Mesenchymal stem cell (in vitro differentiated cells and primary cell): Measurements from ENCODE around the gene HOMER1.

Experiments used
- DNase-seq: peaks from one replicate; pipeline ENCODE4 v3.0.0-alpha.2; 2013
- H2AFZ ChIP-seq: one replicate; pipeline ENCODE4 v1.6.1; 2013; ENCODE audit warnings: low read depth, mild to moderate bottlenecking, control low read depth, inconsistent platforms, low read length, moderate library complexity
- H2AK5ac ChIP-seq: 2 replicates; pipeline ENCODE4 v1.6.1; 2013; ENCODE audit warnings: low read length, moderate library complexity, mild to moderate bottlenecking, inconsistent platforms; ENCODE audit not compliant: severe bottlenecking
- H2BK120ac ChIP-seq: one replicate; pipeline ENCODE4 v1.6.1; 2013; ENCODE audit warnings: low read depth, mild to moderate bottlenecking, inconsistent platforms, low read length, moderate library complexity
- H2BK12ac ChIP-seq, 2 experiments: one replicate each; pipeline ENCODE4 v1.6.1; 2013; ENCODE audit warnings: inconsistent platforms in 2 of 2, low read length in 2 of 2, mild to moderate bottlenecking in 2 of 2, moderate library complexity in 2 of 2, control low read depth in 1 of 2
- H2BK15ac ChIP-seq: one replicate; pipeline ENCODE4 v1.6.1; 2013; ENCODE audit warnings: mild to moderate bottlenecking, low read depth, inconsistent platforms; ENCODE audit not compliant: poor library complexity, severe bottlenecking
- H2BK5ac ChIP-seq: 2 replicates; pipeline ENCODE4 v1.6.1; 2013; ENCODE audit warnings: low read depth, mild to moderate bottlenecking, low read length, control low read depth, inconsistent platforms; ENCODE audit not compliant: poor library complexity, severe bottlenecking
- H3K14ac ChIP-seq, 2 experiments: one replicate each; pipeline ENCODE4 v1.6.1; 2013; ENCODE audit warnings: inconsistent platforms in 2 of 2, low read length in 2 of 2, control low read depth in 1 of 2, mild to moderate bottlenecking in 1 of 2, moderate library complexity in 1 of 2
- H3K18ac ChIP-seq, 2 experiments: one replicate each; pipeline ENCODE4 v1.6.1; 2013; ENCODE audit warnings: inconsistent platforms in 2 of 2, low read length in 2 of 2, control low read depth in 1 of 2, low read depth in 1 of 2, mild to moderate bottlenecking in 1 of 2
- H3K23ac ChIP-seq, 2 experiments: one replicate each; pipeline ENCODE4 v1.6.1; 2013; ENCODE audit warnings: inconsistent platforms in 2 of 2, low read length in 2 of 2, mild to moderate bottlenecking in 2 of 2, moderate library complexity in 2 of 2, control low read depth in 1 of 2
- H3K27ac ChIP-seq: 2 replicates; pipeline ENCODE4 v1.5.1; 2013; ENCODE audit warnings: mild to moderate bottlenecking, moderate library complexity, low read length, control low read depth, inconsistent platforms; ENCODE audit not compliant: poor library complexity, severe bottlenecking
- H3K27me3 ChIP-seq, 2 experiments: 2 replicates each; pipeline versions ENCODE4 v1.6.1 to v1.7.0; 2013; ENCODE audit warnings: low read length in 2 of 2, mild to moderate bottlenecking in 2 of 2, moderate library complexity in 2 of 2, control low read depth in 1 of 2, inconsistent platforms in 1 of 2; ENCODE audit not compliant: control insufficient read depth in 1 of 2, insufficient read depth in 1 of 2
- H3K36me3 ChIP-seq, 2 experiments: 2 replicates each; pipeline versions ENCODE4 v1.6.1 to v1.7.0; 2013; ENCODE audit warnings: low read length in 2 of 2, control low read depth in 1 of 2, inconsistent platforms in 1 of 2, low read depth in 1 of 2, mild to moderate bottlenecking in 1 of 2; ENCODE audit not compliant: insufficient read depth in 2 of 2, control insufficient read depth in 1 of 2
- H3K4ac ChIP-seq, 2 experiments: one replicate each; pipeline ENCODE4 v1.6.1; 2013; ENCODE audit warnings: inconsistent platforms in 2 of 2, low read length in 2 of 2, mild to moderate bottlenecking in 2 of 2, moderate library complexity in 2 of 2, control low read depth in 1 of 2, low read depth in 1 of 2
- H3K4me1 ChIP-seq: 2 replicates; pipeline ENCODE4 v1.6.1; 2013; ENCODE audit warnings: low read depth, low read length, control low read depth; ENCODE audit not compliant: control insufficient read depth, insufficient read depth
- H3K4me2 ChIP-seq: 2 replicates; pipeline ENCODE4 v1.6.1; 2013; ENCODE audit warnings: low read length, mild to moderate bottlenecking, inconsistent platforms; ENCODE audit not compliant: poor library complexity, severe bottlenecking
- H3K4me3 ChIP-seq, 2 experiments: 2 replicates each; pipeline versions ENCODE4 v1.5.1 to v1.7.0; 2013; ENCODE audit warnings: low read length in 2 of 2, mild to moderate bottlenecking in 2 of 2, control low read depth in 1 of 2, low read depth in 1 of 2; ENCODE audit not compliant: insufficient read depth in 1 of 2
- H3K79me1 ChIP-seq: replicated peaks from 2 replicates; pipeline ENCODE4 v1.6.1; 2013; ENCODE audit warnings: mild to moderate bottlenecking, control low read depth, low read length, inconsistent platforms; ENCODE audit not compliant: poor library complexity, severe bottlenecking
- H3K9ac ChIP-seq: 2 replicates; pipeline ENCODE4 v1.7.0; 2013; ENCODE audit warnings: mild to moderate bottlenecking, low read length, moderate library complexity
- H3K9me3 ChIP-seq: 2 replicates; pipeline ENCODE4 v1.7.0; 2013; ENCODE audit warnings: mild to moderate bottlenecking, low read length; ENCODE audit not compliant: control insufficient read depth
- H4K8ac ChIP-seq: one replicate; pipeline ENCODE4 v1.6.1; 2013; ENCODE audit warnings: inconsistent platforms, mild to moderate bottlenecking, low read length, moderate library complexity
- H4K91ac ChIP-seq: one replicate; pipeline ENCODE4 v1.6.1; 2013; ENCODE audit warnings: mild to moderate bottlenecking, low read length, inconsistent platforms
- WGBS: methylation state at CpG from one replicate; pipeline ENCODE4 v1.1.7; 2013; ENCODE audit warnings: mixed read lengths; 5-methylcytosine and 5-hydroxymethylcytosine counted together

Gene HOMER1

GRCh38 chr5:79378510-79379186, 135.3 kb downstream of the HOMER1 start:
- Histone ChIP-seq H3K9ac (no peak overlapping the region), H2AFZ (no peak overlapping the region), H4K91ac (no peak overlapping the region), H2BK120ac (no peak overlapping the region), H3K79me1 (peaks cover 5% of the 10 kb centered on the region), H3K14ac (no peak overlapping the region), H3K4me2 (no peak overlapping the region), H3K9me3 (peaks cover 22% of the 10 kb centered on the region), H3K27me3 (no peaks in the 10 kb centered on the region), H3K36me3 (peaks cover 11% of the 10 kb centered on the region in 2 experiments), H3K18ac (no peak overlapping the region), H3K4me3 (no peak overlapping the region), H3K4ac (no peak overlapping the region), H2AK5ac (no peak overlapping the region), H3K23ac (no peak overlapping the region), H3K4me1 (peaks cover 3% of the 10 kb centered on the region), H4K8ac (no peak overlapping the region), H3K27ac (no peak overlapping the region), H2BK5ac (no peak overlapping the region), H2BK12ac (no peak overlapping the region), H2BK15ac (no peak overlapping the region)
- DNase-seq, result no peak

DNA sequence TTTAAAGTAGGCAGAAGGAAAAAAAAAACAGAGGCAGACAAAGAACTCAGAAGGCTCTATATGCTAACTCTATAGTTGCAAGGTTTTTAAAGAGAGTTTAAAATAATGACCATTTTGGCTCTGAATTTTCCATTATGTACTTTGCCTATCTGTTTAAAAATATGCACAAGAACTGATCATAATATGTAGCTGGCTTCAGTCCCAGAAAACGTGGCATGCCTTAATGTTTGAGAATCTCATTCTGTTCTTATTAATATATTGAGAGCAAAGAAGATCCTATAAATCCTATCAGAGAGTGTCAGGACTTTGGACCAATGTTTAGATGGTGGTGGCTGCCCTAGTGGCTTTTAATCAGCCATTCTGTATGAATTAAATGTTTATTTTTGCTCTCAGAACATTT, 156.5 kb downstream of the HOMER1 start:
- Histone ChIP-seq H3K79me1 (no peaks in the 10 kb centered on the region), H4K91ac (no peak overlapping the region), H3K9ac (no peak overlapping the region), H3K4me3 (no peak overlapping the region), H3K27ac (no peak overlapping the region), H3K23ac (no peak overlapping the region), H3K9me3 (no peaks in the 10 kb centered on the region), H3K14ac (no peak overlapping the region), H3K18ac (no peak overlapping the region), H3K27me3 (no peaks in the 10 kb centered on the region), H2BK15ac (peak overlapping the region; percentile 48), H3K4me1 (no peaks in the 10 kb centered on the region), H3K4ac (no peak overlapping the region), H3K36me3 (no peaks in the 10 kb centered on the region), H2BK12ac (no peak overlapping the region), H3K4me2 (no peak overlapping the region), H2AFZ (no peak overlapping the region), H4K8ac (no peak overlapping the region), H2BK120ac (no peak overlapping the region), H2BK5ac (no peak overlapping the region), H2AK5ac (no peak overlapping the region)
- DNase-seq, result no peak
- whole genome bisulfite sequencing, result no CpG with 5 or more reads among the region's 1 CpG

- no peaks in the 10 kb centered on the region for H3K9me3 ChIP-seq
- H4K8ac ChIP-seq, result no peak overlapping the region
- WGBS, result 89% methylated on average over 1 of the region's 2 CpGs
- H3K4me2 ChIP-seq, result no peak overlapping the region
- no peak overlapping the region for H3K9ac ChIP-seq
- H3K4ac ChIP-seq, result no peak overlapping the region
- no peak overlapping the region for H2BK15ac ChIP-seq
- H2BK12ac ChIP-seq, result no peak overlapping the region
- H2AK5ac ChIP-seq, result no peak overlapping the region
- H3K18ac ChIP-seq, result no peak overlapping the region
- peaks cover 1% of the 10 kb centered on the region for H3K4me1 ChIP-seq
- no peaks in the 10 kb centered on the region for H3K36me3 ChIP-seq
- no peak overlapping the region for H2BK5ac ChIP-seq
- no peak overlapping the region for H2AFZ ChIP-seq
- no peak overlapping the region for H3K4me3 ChIP-seq
- no peak for DNase-seq
- H3K27ac ChIP-seq, result no peak overlapping the region
- no peaks in the 10 kb centered on the region for H3K27me3 ChIP-seq
- H3K79me1 ChIP-seq, result no peaks in the 10 kb centered on the region
- no peak overlapping the region for H2BK120ac ChIP-seq
- H3K23ac ChIP-seq, result no peak overlapping the region
- no peak overlapping the region for H3K14ac ChIP-seq
- no peak overlapping the region for H4K91ac ChIP-seq
These were observed 164.1 kb downstream of the HOMER1 start for GRCh38 chr5:79349881-79350280.

- DNase-seq, result no peak
- H3K9ac ChIP-seq, result no peak overlapping the region
- H3K4me2 ChIP-seq, result no peak overlapping the region
- H3K4me3 ChIP-seq, result no peak overlapping the region
- H3K4me1 ChIP-seq, result peaks cover 1% of the 10 kb centered on the region
- no peak overlapping the region for H4K91ac ChIP-seq
- H3K27me3 ChIP-seq, result no peaks in the 10 kb centered on the region
- no peak overlapping the region for H2AFZ ChIP-seq
- no peaks in the 10 kb centered on the region for H3K9me3 ChIP-seq
- no peak overlapping the region for H2BK15ac ChIP-seq
- no peak overlapping the region for H3K27ac ChIP-seq
- H3K18ac ChIP-seq, result no peak overlapping the region
- H3K23ac ChIP-seq, result no peak overlapping the region
- no peak overlapping the region for H2BK5ac ChIP-seq
- H3K4ac ChIP-seq, result no peak overlapping the region
- H3K36me3 ChIP-seq, result no peaks in the 10 kb centered on the region
- WGBS, result 95% methylated on average over 7 of the region's 10 CpGs
- H4K8ac ChIP-seq, result no peak overlapping the region
- no peak overlapping the region for H3K14ac ChIP-seq
- no peaks in the 10 kb centered on the region for H3K79me1 ChIP-seq
- H2BK12ac ChIP-seq, result no peak overlapping the region
- no peak overlapping the region for H2AK5ac ChIP-seq
- H2BK120ac ChIP-seq, result no peak overlapping the region
These were observed 164.9 kb downstream of the HOMER1 start for GRCh38 chr5:79349047-79349446.
